Loucy (cell line): ENCODE measurements around the gene UBE3D.

Source experiments
- EZH2phosphoT487 ChIP-seq: fragments of 200-600 bp; IDR thresholded peaks from 2 replicates; pipeline ENCODE4 v1.6.1; 2018; ENCODE audit warnings: antibody characterized with exemption, mild to moderate bottlenecking, moderate library complexity, borderline replicate concordance
- TF ChIP-seq, protein P1 (sequence below): fragments of 200-600 bp; sonication (generic); conservative IDR thresholded peaks from 2 replicates; pipeline ENCODE4 v1.5.1; 2014; ENCODE audit warnings: mild to moderate bottlenecking, antibody characterized with exemption, low read length

DNA sequence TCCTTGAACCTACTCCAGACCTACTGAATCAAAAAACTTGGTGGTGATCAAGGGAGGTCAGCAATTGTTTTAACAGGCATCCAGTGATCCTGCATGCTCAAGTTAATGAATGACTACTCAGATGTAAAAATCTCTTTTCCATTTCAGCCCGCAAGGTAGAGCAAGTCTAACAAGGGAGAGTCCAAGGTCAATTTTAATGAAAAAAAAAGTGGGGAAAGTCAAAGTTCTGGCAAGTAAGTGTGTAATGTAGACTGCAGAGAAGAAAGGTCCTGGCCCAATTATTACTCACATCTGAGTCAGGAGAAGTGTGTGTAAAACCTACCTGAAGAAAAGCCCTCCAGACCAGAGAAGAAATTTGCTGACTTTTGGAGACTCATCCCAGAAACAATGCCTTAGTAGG is 193.5 kb downstream of the UBE3D start:
- TF ChIP-seq, protein P1, sequence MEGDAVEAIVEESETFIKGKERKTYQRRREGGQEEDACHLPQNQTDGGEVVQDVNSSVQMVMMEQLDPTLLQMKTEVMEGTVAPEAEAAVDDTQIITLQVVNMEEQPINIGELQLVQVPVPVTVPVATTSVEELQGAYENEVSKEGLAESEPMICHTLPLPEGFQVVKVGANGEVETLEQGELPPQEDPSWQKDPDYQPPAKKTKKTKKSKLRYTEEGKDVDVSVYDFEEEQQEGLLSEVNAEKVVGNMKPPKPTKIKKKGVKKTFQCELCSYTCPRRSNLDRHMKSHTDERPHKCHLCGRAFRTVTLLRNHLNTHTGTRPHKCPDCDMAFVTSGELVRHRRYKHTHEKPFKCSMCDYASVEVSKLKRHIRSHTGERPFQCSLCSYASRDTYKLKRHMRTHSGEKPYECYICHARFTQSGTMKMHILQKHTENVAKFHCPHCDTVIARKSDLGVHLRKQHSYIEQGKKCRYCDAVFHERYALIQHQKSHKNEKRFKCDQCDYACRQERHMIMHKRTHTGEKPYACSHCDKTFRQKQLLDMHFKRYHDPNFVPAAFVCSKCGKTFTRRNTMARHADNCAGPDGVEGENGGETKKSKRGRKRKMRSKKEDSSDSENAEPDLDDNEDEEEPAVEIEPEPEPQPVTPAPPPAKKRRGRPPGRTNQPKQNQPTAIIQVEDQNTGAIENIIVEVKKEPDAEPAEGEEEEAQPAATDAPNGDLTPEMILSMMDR = no peak
- no peak for TF ChIP-seq EZH2phosphoT487
